ENCODE data around the gene MTFR1L.

Gene MTFR1L

GRCh38 chr1:25864434-25864833, 44.7 kb downstream of the MTFR1L start:
- DNase-seq = no peak

- no peak for DNase-seq
These were observed 46.5 kb downstream of the MTFR1L start for GRCh38 chr1:25866288-25866687.

- no peak for DNase-seq
These were observed 47.6 kb downstream of the MTFR1L start for GRCh38 chr1:25867210-25867991.

DNA sequence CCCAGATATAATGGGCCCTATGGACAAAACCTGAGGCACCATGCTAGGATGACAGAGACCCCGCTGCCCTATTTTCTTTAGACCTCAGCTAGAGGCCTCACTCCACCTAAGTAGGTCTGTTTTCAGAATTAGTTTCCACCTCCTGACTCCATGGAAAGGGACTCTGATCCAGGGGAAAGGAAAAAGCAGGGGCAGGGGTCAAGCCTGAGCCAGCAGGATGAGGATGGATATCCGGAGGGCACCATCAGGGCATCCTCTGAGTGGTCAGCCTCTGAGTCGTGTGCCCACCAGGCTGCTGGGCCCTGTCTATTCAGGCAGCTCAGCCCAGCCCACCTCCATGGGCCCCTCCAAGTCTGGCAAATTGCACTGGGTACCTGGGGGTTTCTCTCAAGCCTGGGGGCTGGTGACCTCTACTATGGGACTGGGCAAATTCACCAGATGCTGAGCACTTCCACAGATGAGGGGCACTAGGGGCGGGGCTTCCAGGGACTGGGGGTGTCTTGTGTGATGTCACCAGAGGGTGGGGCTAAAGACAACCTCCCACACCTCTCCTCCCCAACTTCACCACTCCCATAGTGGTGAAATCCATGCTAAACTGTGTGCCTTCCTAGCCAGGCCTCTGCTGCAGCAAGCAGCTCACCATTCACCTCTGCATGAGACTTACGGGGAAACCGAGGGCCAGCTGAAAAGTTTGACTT, 50.3 kb downstream of the MTFR1L start:
- DNase-seq = no peak

DNA sequence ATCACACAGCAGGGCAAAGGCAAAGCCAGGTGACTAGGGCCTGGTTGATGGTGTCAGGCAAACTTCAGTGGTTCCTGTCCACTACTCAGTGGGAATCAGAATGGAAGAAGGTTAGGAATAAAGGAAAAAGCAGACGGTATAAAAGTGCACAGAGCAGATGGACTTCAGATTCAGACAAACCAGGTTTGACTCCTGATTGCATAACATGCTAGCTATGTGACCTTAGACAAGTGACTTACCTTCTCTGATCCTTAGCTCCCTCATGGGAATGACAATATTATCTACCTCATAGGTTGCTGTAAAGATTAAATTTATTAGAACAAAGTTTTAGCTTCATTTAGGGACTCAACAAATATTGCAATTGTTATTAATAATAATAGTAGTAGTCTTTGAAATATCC, 50.9 kb downstream of the MTFR1L start:
- DNase-seq = no peak

DNA sequence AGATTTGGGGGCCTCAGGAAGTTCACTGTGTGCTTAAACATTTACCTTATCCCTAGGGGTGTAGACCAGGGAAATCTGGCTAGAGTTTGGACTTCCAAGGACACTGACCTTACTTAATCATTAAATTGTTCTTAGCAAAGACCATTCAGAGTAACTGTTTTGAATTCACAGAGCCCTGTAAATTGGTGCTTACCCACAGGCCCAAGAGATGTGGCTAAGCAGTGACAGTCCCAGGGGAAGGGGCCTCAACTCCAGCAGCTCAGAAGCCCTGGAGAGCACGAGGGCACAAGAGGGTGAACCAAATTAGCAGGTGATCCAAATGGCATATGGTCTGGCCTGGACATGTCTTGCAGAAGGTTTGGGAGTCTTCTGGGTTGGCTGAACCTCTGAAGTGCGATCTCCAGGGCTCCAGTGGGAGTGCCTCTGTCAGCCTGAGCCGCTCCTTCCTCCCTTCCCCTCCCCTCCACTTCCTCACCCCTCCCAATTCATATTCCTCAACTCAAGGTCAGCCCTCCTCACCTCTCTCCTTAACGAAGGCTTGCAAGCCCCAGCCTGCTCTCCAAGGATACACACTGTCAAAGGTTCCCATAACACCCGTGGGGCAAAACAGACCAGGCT, 51.4 kb downstream of the MTFR1L start:
- DNase-seq = no peak

- no peak for DNase-seq
These were observed 52.1 kb downstream of the MTFR1L start for GRCh38 chr1:25871704-25872494.

DNA sequence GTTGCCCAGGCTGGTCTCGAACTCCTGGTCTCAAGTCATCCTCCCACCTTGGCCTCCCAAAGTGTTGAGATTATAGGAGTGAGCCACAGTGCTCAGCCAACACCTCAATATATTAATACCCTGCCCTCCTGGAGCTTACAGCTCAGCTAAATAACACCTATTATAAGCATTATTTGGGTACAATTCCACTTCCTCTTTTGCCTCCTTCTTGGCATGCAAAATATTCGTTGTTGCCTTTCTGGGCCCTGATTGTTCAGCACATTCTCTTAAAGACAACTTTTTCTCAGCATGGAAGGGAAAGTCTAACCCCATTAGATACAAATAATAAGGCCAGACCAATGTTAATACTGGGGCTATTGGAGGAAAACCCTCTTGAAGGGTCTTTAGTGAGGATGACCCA, 53.0 kb downstream of the MTFR1L start:
- no peak for DNase-seq

GRCh38 chr1:25873120-25873519, 53.4 kb downstream of the MTFR1L start:
- no peak for DNase-seq

GRCh38 chr1:25874209-25874608, 54.5 kb downstream of the MTFR1L start:
- DNase-seq = no peak

DNA sequence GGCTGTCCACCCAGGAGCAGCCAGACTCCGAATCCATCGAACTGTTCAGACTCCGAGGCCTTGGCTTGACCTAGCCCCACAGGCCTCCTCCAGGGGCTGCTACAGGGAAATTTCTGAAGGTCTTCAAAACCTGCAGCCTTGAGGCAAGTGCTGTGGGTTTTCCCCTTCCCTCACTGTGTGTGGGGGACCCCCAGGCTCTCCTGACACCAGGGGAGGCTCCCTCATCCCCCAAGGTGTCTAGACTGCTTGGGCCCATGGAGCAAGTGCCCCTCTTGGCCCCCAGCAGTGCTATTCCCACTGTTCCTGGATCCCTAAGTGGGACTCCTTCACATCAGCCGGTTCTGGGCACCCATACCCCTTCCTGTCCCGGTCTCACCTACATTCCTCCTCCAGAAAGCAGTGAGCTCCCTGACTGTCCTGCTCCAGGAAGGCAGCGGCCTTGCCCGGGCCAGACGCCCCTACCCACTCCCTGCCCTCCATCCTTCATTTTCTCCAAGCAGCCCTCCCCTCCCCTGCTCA, 54.9 kb downstream of the MTFR1L start:
- no peak for DNase-seq

GRCh38 chr1:25875154-25875855, 55.6 kb downstream of the MTFR1L start, which contains the start of gene PAQR7:
Gene PAQR7 (minus strand): TSS chr1:25875708. CDS start chr1:25863839, 11,869 bp downstream.
- DNase-seq = peak; percentile 21

DNA sequence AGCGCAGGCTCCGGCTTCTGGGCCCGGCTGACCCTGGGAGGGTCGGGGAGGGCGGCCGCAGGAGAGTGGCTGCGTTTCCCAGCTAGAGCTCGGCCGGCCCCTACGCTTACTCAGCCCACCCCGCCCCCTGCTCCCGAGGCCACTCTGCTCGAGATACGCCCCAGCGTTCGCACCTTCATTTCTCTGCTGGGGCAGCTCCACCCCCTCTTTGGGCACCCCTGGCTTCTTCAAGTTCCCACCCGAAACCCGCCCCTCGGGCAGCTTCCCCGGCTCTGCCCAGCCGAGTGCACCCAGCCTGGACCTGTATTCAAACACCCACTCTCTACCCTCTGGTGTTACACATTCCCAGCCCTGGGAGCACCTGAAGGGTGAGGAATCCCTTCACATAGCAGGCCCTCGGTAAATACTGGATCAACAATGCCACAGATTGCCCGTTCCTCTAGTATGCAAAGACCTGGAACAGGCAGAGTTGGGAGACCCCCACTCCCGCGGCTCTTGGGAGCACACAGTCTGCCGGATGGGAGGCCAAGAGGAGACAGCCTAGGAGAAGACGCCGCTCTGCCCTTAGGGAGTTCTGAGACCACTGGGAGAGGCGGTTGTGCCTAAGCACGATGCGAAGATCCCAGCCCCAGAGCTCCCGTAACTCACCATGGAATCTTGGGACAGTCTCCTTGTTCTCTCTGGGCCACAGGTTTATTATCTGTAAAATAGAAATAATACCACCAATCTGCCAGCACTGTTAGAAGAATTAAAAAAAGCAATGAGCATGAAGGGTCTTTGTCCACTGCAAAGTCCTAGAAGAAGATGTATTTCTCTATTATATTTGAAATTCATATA, 56.3 kb downstream of the MTFR1L start:
- no peak for DNase-seq

DNA sequence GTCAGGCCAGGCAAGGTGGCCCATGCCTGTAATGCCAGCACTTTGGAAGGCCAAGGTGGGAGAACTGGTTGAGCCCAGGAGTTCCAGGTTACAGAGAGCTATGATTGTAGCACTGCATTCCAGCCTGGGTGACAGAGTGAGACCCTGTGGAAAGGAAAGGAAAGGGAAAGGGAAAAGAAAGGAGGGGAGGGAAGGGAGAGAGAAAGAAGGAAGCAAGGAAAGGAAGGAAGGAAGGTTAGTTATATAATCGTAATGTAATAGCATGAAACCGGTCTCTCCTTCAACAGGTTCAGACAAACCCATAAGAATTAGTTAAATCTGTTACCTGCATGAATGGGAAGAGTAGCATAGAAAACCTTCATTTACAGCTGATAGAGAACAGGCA, 56.9 kb downstream of the MTFR1L start:
- DNase-seq = no peak

- no peak for DNase-seq
These were observed 57.4 kb downstream of the MTFR1L start for GRCh38 chr1:25877155-25877554.

- no peak for DNase-seq
These were observed 58.9 kb downstream of the MTFR1L start for GRCh38 chr1:25878690-25879089.

- no peak for DNase-seq
These were observed 59.9 kb downstream of the MTFR1L start for GRCh38 chr1:25879675-25880074.

DNA sequence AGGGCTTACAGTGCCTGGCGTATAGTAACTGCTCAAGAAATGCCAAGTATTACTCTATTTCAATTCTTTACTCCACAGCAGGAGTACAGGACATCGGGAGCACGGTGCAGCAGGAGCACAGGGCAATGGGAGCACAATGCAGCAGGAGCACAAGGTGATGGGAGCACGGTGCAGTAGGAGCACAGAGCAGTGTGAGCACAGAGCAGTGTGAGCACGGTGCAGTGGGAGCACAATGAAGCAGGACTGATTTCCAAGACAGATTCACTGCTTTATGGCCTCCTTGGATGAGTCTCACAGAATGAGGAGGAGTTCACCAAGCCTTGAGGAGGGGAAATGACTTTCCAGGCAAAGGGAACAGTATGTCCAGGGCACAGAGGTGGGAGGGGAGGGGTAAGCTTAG, 60.8 kb downstream of the MTFR1L start:
- DNase-seq = no peak

DNA sequence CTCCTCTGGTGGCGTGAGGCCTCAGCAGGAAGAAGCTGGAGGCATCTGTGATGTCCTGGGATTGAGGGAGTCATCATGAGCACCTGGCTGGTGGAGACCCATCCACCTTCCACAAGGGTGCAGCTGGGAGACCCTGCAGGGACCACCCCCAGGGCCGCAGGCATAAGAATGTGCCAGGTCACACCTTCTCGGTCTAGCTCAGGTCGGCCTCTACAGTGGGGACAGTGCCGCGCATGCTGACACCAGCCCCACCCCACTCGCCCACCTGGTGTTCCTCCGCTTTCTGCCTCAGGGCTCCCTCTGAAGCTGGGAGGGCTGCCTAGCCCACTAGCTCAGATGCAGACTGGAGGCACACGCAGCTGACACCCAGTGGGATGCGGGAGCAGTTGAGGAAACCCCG, 61.5 kb downstream of the MTFR1L start:
- no peak for DNase-seq
